T47D (cell line): ENCODE data around the gene ZBTB7C.
A peak's percentile ranks its signal among the peaks of the same experiment; 100 is the strongest.

Experiments
- DNase-seq, 2 experiments: peaks; one replicate each; pipeline versions ENCODE4 v3.0.0 to v3.0.0-alpha.2; 2011 to 2012; ENCODE audit warnings: low read depth in 1 of 2, low spot score in 1 of 2
- JUND ChIP-seq: IDR thresholded peaks from 2 replicates; pipeline ENCODE4 v1.6.1; 2012; ENCODE audit warnings: low read depth
- in situ Hi-C: cut with HindIII; loops from 2 replicates; pipeline ENCODE4 v1.10.0; 2016; ENCODE audit warnings: low sequenced_read_pairs, low pct_unique_long_range_greater_than_20kb

The ZBTB7C gene

DNA sequence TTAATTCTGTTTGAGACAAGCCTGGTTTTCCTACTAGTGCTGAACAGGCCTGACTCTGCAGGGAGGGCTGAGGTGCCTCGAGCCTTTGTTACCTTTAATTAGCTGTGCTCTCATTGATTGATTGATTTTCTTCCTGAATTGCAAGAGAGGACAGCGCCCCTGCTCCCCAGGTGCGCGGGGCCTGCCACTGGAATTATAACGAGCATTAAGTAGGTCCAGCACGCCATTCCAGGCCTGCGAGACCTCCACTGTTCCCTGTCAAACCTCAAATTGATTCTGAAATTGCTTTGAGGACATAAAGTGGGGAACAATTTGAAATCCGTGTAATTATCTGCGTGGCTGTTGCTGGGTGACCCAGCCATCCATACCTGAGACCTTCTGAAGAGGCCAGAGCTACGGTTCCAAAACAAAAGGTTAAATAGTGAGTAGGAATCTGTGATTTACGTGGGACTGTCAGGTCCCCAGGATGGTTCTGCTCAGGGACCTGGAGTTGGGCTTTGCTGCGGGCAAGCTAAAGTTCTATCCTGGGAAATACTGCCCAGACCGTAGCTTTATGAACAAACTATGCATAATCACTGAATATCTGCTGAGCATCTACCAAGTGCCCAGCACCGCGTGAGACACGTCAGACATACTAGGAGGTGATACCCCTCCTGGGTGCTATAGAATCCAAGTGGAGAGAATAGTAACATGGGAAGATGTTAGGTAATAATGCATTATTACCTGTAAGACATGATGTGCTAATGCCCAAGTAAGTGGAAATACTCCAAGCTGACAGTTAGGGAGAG lies 104.1 kb downstream of the ZBTB7C start:
- DNase-seq, result no peak
- no peak for TF ChIP-seq JUND
- in situ Hi-C loops, result no loop called here

DNA sequence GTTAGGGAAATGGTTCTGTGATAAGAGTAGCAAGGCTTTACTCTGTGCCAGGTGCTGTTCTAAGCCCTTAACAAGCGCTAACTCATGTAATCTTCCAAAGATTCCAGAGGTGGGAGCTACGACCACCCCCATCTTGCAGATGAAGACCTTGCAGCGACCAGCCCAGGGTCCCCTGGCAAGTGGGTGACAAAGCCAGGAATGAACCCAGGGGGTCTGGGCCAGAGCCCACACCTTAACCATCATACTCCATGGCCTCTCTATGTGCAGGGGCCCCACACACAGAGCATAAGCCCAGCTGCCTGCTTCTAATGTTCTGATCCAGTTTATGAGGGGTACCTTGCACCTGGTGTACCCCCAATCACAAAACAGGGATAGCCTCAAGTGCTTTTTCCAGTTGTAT lies 105.3 kb downstream of the ZBTB7C start:
- no peak for DNase-seq
- no peak for TF ChIP-seq JUND
- in situ Hi-C loops, result no loop called here

DNA sequence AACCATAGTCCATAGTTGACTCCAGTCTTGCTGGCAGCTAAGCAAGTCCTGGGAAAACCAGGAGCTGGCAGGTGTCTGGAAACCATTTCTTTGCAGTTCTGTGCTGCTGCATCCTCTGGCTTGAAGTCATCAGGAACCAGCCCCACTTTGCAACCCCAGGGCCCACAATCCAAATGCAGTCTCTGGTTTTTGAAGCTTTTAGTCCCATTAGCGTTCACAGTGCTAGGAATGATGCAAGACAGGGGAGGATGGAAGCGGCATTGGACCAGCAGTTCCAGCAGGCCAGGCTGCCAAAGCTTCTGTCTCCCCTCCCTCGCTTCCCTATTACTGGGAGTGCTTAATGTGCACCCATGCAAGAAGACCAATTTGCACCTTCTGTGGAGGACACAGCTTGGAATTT lies 106.4 kb downstream of the ZBTB7C start:
- DNase-seq, result no peak
- in situ Hi-C loops, result no loop called here
- TF ChIP-seq JUND, result no peak

- no peak for TF ChIP-seq JUND
- DNase-seq, result peak in 1 of 2 experiments; percentile 21
- in situ Hi-C loops, result no loop called here
Observed at GRCh38 chr18:48300463-48300961, 108.7 kb downstream of the ZBTB7C start.

DNA sequence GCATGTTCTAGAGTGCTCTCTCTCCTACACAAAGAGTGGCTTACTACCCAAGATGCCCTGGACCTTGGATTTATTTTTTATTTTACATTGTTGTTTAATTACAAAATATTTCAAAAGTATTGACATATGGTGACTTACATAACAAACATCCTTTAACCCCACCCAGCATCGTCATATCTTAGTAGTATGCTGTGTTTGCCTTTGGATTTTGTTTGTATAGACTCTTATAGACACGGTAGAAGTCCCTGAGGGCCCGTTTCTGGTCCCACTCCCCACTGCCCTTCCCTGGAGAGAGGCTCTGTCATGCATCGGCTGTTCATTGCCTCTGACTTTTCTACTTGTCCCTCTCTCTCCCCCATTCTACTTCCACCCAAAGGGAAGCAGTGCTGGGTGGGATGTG lies 112.0 kb downstream of the ZBTB7C start:
- in situ Hi-C loops, result no loop called here
- DNase-seq, result no peak
- TF ChIP-seq JUND, result no peak

- DNase-seq, result no peak
- no peak for TF ChIP-seq JUND
- in situ Hi-C loops, result no loop called here
Observed at GRCh38 chr18:48296581-48296980, 112.6 kb downstream of the ZBTB7C start.

DNA sequence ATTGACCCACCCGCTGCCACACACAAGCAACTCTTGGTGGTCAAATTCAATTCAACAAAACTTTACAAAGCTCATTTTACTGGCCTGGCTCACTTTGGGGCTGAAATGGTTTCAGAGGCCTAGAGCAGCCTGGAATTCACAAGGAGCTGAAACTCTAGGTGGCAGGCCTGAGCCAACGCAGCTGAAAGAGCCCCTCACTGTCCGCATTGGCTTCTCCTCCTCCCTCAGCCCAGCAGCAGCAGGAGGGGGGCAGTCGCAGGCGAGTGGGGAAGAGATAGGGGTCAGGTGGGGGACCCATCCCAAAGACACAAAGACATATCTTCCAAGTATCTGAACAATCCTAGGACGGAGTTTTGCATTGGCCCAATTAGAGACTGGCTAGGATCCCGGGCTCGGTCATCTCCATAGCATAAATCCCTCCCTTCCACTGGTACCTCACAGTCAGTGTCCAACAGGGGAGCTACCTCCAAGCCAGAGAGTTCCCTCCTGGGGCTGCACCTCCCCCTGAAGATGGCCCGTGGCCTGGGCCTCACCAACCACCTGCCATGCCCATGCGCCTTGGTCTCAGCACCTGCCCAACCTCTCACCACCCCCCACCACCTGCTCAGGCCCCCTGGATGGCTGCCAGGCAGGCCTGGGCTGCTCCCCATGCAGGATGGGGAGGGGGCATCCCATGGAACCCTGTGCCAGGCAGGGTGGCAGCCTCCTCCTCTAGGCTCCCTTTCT lies 113.4 kb downstream of the ZBTB7C start:
- peak in 1 of 2 experiments; percentile 5 for DNase-seq
- no peak for TF ChIP-seq JUND
- in situ Hi-C loops, result no loop called here

- no peak for TF ChIP-seq JUND
- in situ Hi-C loops, result no loop called here
- no peak for DNase-seq
Observed at GRCh38 chr18:48294899-48295585, 114.1 kb downstream of the ZBTB7C start.

- TF ChIP-seq JUND, result no peak
- in situ Hi-C loops, result no loop called here
- DNase-seq, result no peak
Observed at GRCh38 chr18:48293954-48294898, 115.0 kb downstream of the ZBTB7C start.

DNA sequence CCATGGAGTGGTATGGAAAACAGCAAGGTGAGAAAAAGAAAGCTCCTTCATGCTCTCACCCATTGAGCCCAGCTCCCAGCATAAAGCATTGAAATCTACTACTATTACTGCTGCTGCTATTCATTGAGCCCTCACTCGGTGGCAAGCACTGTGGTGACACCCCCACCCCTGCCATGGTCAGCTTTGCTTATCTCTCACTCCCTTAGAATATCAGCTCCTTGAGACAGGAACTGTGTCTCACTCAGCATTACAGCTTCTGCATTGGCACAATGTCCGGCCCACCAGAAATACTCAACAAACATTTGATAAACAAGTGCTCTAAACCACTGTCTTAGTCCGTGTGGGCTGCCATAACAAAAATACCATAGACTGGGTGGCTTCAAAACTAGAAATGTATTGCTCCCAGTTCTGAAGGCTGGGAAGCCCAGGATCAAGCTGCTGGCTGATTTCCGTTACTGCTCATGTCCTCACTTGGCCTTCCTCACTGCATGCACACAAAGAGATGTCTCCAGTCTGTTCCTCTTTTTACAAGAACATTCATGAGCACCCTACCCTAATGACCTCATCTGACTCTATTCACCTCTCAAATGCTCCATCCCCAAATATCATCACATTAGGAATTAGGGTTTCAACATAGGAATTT lies 116.3 kb downstream of the ZBTB7C start:
- TF ChIP-seq JUND, result no peak
- no peak for DNase-seq
- in situ Hi-C loops, result no loop called here

DNA sequence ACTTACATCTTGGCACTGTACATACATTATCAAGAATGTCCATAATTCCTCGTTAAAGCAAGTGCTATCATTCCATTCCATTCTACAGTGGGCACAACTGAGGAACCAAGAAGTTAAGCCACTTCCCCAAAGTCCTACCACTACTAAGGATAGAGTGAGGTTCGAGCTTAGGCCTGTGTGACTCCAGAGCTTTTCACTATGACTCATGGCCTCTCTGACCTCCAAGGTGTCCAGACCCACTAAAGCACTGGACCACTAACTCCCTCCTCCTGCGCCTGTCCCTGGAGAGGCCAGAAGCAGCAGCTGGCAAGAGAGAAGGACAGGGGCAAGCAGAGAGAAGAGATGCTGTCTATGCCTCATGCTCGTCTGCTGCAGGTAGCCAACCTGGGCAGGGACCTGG lies 117.0 kb downstream of the ZBTB7C start:
- no peak for TF ChIP-seq JUND
- no peak for DNase-seq
- in situ Hi-C loops, result no loop called here
